K562 (cell line): ENCODE data around the gene NCBP2. TPM values are rescaled to one million over a fixed set of nuclear protein-coding genes. Genes with fewer than 3 reads are reported as not detected.

Experiments used
- BRF2 ChIP-seq: IDR thresholded peaks from 3 replicates; pipeline ENCODE4 v1.6.1; 2011; ENCODE audit warnings: borderline replicate concordance, mild to moderate bottlenecking; ENCODE audit not compliant: insufficient read length, insufficient read depth
- GMEB1 ChIP-seq: fragments of 250-450 bp; sonication (Bioruptor Pico); IDR thresholded peaks from 2 replicates; pipeline ENCODE4 v1.4.0; 2020; ENCODE audit warnings: mild to moderate bottlenecking
- HMGN3 ChIP-seq: IDR thresholded peaks from 2 replicates; pipeline ENCODE4 v1.6.1; 2011; ENCODE audit warnings: borderline replicate concordance, low read depth, mild to moderate bottlenecking, mixed read lengths, low read length; ENCODE audit not compliant: insufficient read length; ENCODE audit errors: extremely low read depth
- HNRNPUL1 ChIP-seq: fragments of 200-400 bp; formaldehyde crosslinking; IDR thresholded peaks from 2 replicates; pipeline ENCODE4 v1.6.1; 2017; ENCODE audit warnings: low read length
- NR1H2 ChIP-seq: sonication (generic); formaldehyde crosslinking; IDR thresholded peaks from 2 replicates; pipeline ENCODE4 v1.4.0; 2020; ENCODE audit warnings: mild to moderate bottlenecking, missing genetic modification reagents
- RFX5 ChIP-seq: IDR thresholded peaks from 2 replicates; pipeline ENCODE4 v1.6.1; 2011; ENCODE audit warnings: low read depth, mild to moderate bottlenecking, improper control_type of control experiment, low read length
- RNF2 ChIP-seq: sonication (generic); IDR thresholded peaks from 2 replicates; pipeline ENCODE4 v1.6.1; 2016
- TCF7L2 ChIP-seq: fragments of 150-350 bp; IDR thresholded peaks from 2 replicates; pipeline ENCODE4 v1.6.1; 2016; ENCODE audit warnings: low read depth, mild to moderate bottlenecking, low read length, moderate library complexity
- ZHX1 ChIP-seq: fragments of 150-350 bp; conservative IDR thresholded peaks from 2 replicates; pipeline ENCODE4 v1.6.1; 2014; ENCODE audit warnings: low read length
- ZNF407 ChIP-seq: fragments of 450-650 bp; IDR thresholded peaks from 2 replicates; pipeline ENCODE4 v1.6.1; 2016; ENCODE audit warnings: low read depth
- ZNF75A ChIP-seq: fragments of 450-650 bp; formaldehyde crosslinking; IDR thresholded peaks from 2 replicates; pipeline ENCODE4 v1.4.0; 2020; ENCODE audit warnings: mild to moderate bottlenecking
- ZNF778 ChIP-seq: fragments of 450-650 bp; formaldehyde crosslinking; IDR thresholded peaks from 2 replicates; pipeline ENCODE4 v1.4.0; 2020; ENCODE audit warnings: mild to moderate bottlenecking, moderate library complexity
- ZSCAN29 ChIP-seq: fragments of 450-650 bp; IDR thresholded peaks from 2 replicates; pipeline ENCODE4 v1.6.1; 2017
- polyA plus RNA-seq, 8 experiments: library from polyadenylated mRNA; depleted of rRNA in 4 of 8; stranded (reverse) in 5 of 8; unstranded in 3 of 8; fragments of >200 nt; fragmentation: Nextera tagmentation in 2 of 8; fragmentation: Illumina TruSeq in 1 of 8; extraction: Ambion mirVana in 2 of 8; extraction: Trizol in 1 of 8; gene quantifications; 2 replicates each; pipeline versions ENCODE4 v1.2.1 to v1.2.3, GENCODE V29; 2011 to 2014; ENCODE audit warnings: inconsistent platforms in 1 of 8, missing spikeins in 1 of 8
- total RNA-seq, 7 experiments: library from RNA; depleted of rRNA in 6 of 7; stranded (reverse); fragments of >200 nt in 6 of 7; fragmentation: Illumina TruSeq in 2 of 7; extraction: Trizol in 2 of 7; gene quantifications; 2 replicates each; pipeline versions ENCODE4 v1.2.1 to v1.2.3, GENCODE V29; 2011 to 2021; ENCODE audit warnings: low replicate concordance in 1 of 7

NCBP2 gene
- total and polyA plus RNA-seq, 9 of the 15 experiments (the other 6 are each of a cell fraction or from before 2014, with no cell fraction given): 56.4 to 102 (median 82.3) TPM

- TF ChIP-seq ZHX1 (no peak), ZNF407 (no peak), RNF2 (peak; percentile 77), RFX5 (no peak), ZSCAN29 (no peak), NR1H2 (no peak), TCF7L2 (no peak), ZNF778 (CRISPR knock-in tag) (no peak), BRF2 (no peak), HNRNPUL1 (no peak), GMEB1 (CRISPR knock-in tag) (peak; percentile 5; the same call in 1 of the 2 replicates), HMGN3 (peak; percentile 77), ZNF75A (CRISPR knock-in tag) (no peak)
These were observed 46.1 kb upstream of the NCBP2 start (continued) for GRCh38 chr3:196988241-196989029.
